Measurements from ENCODE around the gene NMBR.
"Not testable (repeated sequence)": the region's sequence is repeated elsewhere in the genome, so short reads cannot be mapped to it uniquely, and the experiment has no call there.

The NMBR gene

GRCh38 chr6:142146828-142147662 lies at the start of gene NMBR, which contains the start of gene VTA1:
NMBR (minus strand) TSS chr6:142147122; CDS start chr6:142088658, 58,464 bp downstream.
VTA1 (plus strand) TSS chr6:142147263; CDS start chr6:142147288, 25 bp downstream.
- peak; percentile 99 for DNase-seq (ENCODE audit: low read depth, low spot score)

GRCh38 chr6:142195862-142196541 lies 49.1 kb upstream of the NMBR start:
- no peak for DNase-seq (ENCODE audit: low read depth, low spot score)

GRCh38 chr6:142193621-142194020 lies 46.7 kb upstream of the NMBR start:
- no peak for DNase-seq (ENCODE audit: low read depth, low spot score)

GRCh38 chr6:142192343-142192742 lies 45.4 kb upstream of the NMBR start:
- no peak for DNase-seq (ENCODE audit: low read depth, low spot score)

- DNase-seq (ENCODE audit: low read depth, low spot score), result no peak
These were observed 42.1 kb upstream of the NMBR start for GRCh38 chr6:142189057-142189456.

GRCh38 chr6:142188341-142188740 lies 41.4 kb upstream of the NMBR start:
- not testable (repeated sequence) for DNase-seq (ENCODE audit: low read depth, low spot score)

GRCh38 chr6:142187209-142187608 lies 40.3 kb upstream of the NMBR start:
- peak; percentile 52 for DNase-seq (ENCODE audit: low read depth, low spot score)

- DNase-seq (ENCODE audit: low read depth, low spot score), result no peak
These were observed 38.7 kb upstream of the NMBR start for GRCh38 chr6:142185641-142186040.

GRCh38 chr6:142184307-142184706 lies 37.4 kb upstream of the NMBR start:
- DNase-seq (ENCODE audit: low read depth, low spot score), result no peak

- DNase-seq (ENCODE audit: low read depth, low spot score), result no peak
These were observed 36.4 kb upstream of the NMBR start for GRCh38 chr6:142183351-142183750.

GRCh38 chr6:142182004-142182403 lies 35.1 kb upstream of the NMBR start:
- DNase-seq (ENCODE audit: low read depth, low spot score), result no peak

GRCh38 chr6:142178129-142178528 lies 31.2 kb upstream of the NMBR start:
- DNase-seq (ENCODE audit: low read depth, low spot score), result no peak

- no peak for DNase-seq (ENCODE audit: low read depth, low spot score)
These were observed 27.8 kb upstream of the NMBR start for GRCh38 chr6:142174703-142175102.

GRCh38 chr6:142173980-142174379 lies 27.1 kb upstream of the NMBR start:
- DNase-seq (ENCODE audit: low read depth, low spot score), result no peak

- no peak for DNase-seq (ENCODE audit: low read depth, low spot score)
These were observed 25.8 kb upstream of the NMBR start for GRCh38 chr6:142172758-142173157.

GRCh38 chr6:142171351-142171750 lies 24.4 kb upstream of the NMBR start:
- DNase-seq (ENCODE audit: low read depth, low spot score), result no peak

GRCh38 chr6:142167486-142167885 lies 20.6 kb upstream of the NMBR start:
- no peak for DNase-seq (ENCODE audit: low read depth, low spot score)

- DNase-seq (ENCODE audit: low read depth, low spot score), result no peak
These were observed 20.1 kb upstream of the NMBR start for GRCh38 chr6:142167071-142167470.

GRCh38 chr6:142165227-142165626 lies 18.3 kb upstream of the NMBR start:
- no peak for DNase-seq (ENCODE audit: low read depth, low spot score)

GRCh38 chr6:142162780-142163179 lies 15.9 kb upstream of the NMBR start:
- no peak for DNase-seq (ENCODE audit: low read depth, low spot score)

GRCh38 chr6:142156758-142157068 lies 9.8 kb upstream of the NMBR start:
- not testable (repeated sequence) for DNase-seq (ENCODE audit: low read depth, low spot score)

GRCh38 chr6:142155895-142156757 lies 9.2 kb upstream of the NMBR start:
- DNase-seq (ENCODE audit: low read depth, low spot score), result peak; percentile 40

Measured in astrocyte of the hippocampus (primary cell).